ENCODE measurements around the gene MSMP. TPM values are rescaled to one million over a fixed set of nuclear protein-coding genes. Genes with fewer than 3 reads are reported as not detected.

The MSMP gene
- polyA plus RNA-seq, 10 donors, result 1.3 to 1.6 (median 1.4) TPM; not detected in 7

Other genes with a start within 250 kb of the MSMP start
- 10 to 100 TPM; 30.3 to 41.7 (median 33.7) TPM for gene TESK1, start 149.0 kb downstream of the MSMP start, polyA plus RNA-seq (ENCODE audit: insufficient read length in 10 of 10)
- 1 to 10 TPM; 1.1 to 3.1 (median 1.7) TPM for gene CD72, start 135.9 kb downstream of the MSMP start, polyA plus RNA-seq (ENCODE audit: insufficient read length in 10 of 10)
- gene SIT1, start 103.3 kb downstream of the MSMP start, polyA plus RNA-seq (ENCODE audit: insufficient read length in 10 of 10), result 1 to 10 TPM in 1 of 10 donors, under 1 TPM in 5, not detected in 4; 0.15 to 2.5 (median 0.33) TPM
- 1 to 10 TPM in 1 of 10 donors, not detected in 9; 7.1 TPM for gene RMRP, start 96.3 kb downstream of the MSMP start, polyA plus RNA-seq (ENCODE audit: insufficient read length in 10 of 10)
- 10 to 100 TPM; 13.8 to 23.0 (median 17.6) TPM for gene CCDC107, start 96.0 kb downstream of the MSMP start, polyA plus RNA-seq (ENCODE audit: insufficient read length in 10 of 10)
- gene ARHGEF39, start 89.1 kb downstream of the MSMP start, polyA plus RNA-seq (ENCODE audit: insufficient read length in 10 of 10), result 1 to 10 TPM; 2.6 to 6.7 (median 5.2) TPM
- gene CA9, start 80.3 kb downstream of the MSMP start, polyA plus RNA-seq (ENCODE audit: insufficient read length in 10 of 10), result 1 to 10 TPM in 1 of 10 donors, under 1 TPM in 8, not detected in 1; 0.42 to 1.6 (median 0.82) TPM
- gene TPM2, start 64.4 kb downstream of the MSMP start, polyA plus RNA-seq (ENCODE audit: insufficient read length in 10 of 10), result 1,000 to 10,000 TPM; 4,673 to 8,611 (median 7,912) TPM
- 100 to 1,000 TPM in 6 of 10 donors, 10 to 100 TPM in 4; 96.0 to 136 (median 108) TPM for gene TLN1, start 22.1 kb downstream of the MSMP start, polyA plus RNA-seq (ENCODE audit: insufficient read length in 10 of 10)
- gene CREB3, start 21.6 kb downstream of the MSMP start, polyA plus RNA-seq (ENCODE audit: insufficient read length in 10 of 10), result 10 to 100 TPM; 20.9 to 29.3 (median 25.4) TPM
- 10 to 100 TPM; 41.8 to 88.0 (median 62.3) TPM for gene GBA2, start 5.0 kb downstream of the MSMP start, polyA plus RNA-seq (ENCODE audit: insufficient read length in 10 of 10)
- 10 to 100 TPM; 16.9 to 20.5 (median 19.3) TPM for gene RGP1, start 5.0 kb downstream of the MSMP start, polyA plus RNA-seq (ENCODE audit: insufficient read length in 10 of 10)
- gene NPR2, start 37.3 kb upstream of the MSMP start, polyA plus RNA-seq (ENCODE audit: insufficient read length in 10 of 10), result 10 to 100 TPM; 21.0 to 31.5 (median 25.8) TPM
- gene SPAG8, start 58.0 kb upstream of the MSMP start, polyA plus RNA-seq (ENCODE audit: insufficient read length in 10 of 10), result 1 to 10 TPM; 1.1 to 3.5 (median 1.8) TPM
- gene HINT2, start 60.8 kb upstream of the MSMP start, polyA plus RNA-seq (ENCODE audit: insufficient read length in 10 of 10), result 10 to 100 TPM; 23.9 to 33.1 (median 30.3) TPM
- under 1 TPM in 8 of 10 donors, not detected in 2; 0.08 to 0.52 (median 0.21) TPM for gene FAM221B, start 74.5 kb upstream of the MSMP start, polyA plus RNA-seq (ENCODE audit: insufficient read length in 10 of 10)
- 10 to 100 TPM; 14.0 to 21.2 (median 18.4) TPM for gene TMEM8B, start 75.0 kb upstream of the MSMP start, polyA plus RNA-seq (ENCODE audit: insufficient read length in 10 of 10)
- gene OR13J1, start 116.1 kb upstream of the MSMP start, polyA plus RNA-seq (ENCODE audit: insufficient read length in 10 of 10), result under 1 TPM in 1 of 10 donors, not detected in 9; 0.12 TPM
- 1 to 10 TPM in 8 of 10 donors, under 1 TPM in 2; 0.74 to 2.6 (median 1.7) TPM for gene HRCT1, start 151.9 kb upstream of the MSMP start, polyA plus RNA-seq (ENCODE audit: insufficient read length in 10 of 10)
- gene SPAAR, start 155.2 kb upstream of the MSMP start, polyA plus RNA-seq (ENCODE audit: insufficient read length in 10 of 10), result 1 to 10 TPM; 1.0 to 2.9 (median 1.7) TPM
- gene OR2S2, start 203.9 kb upstream of the MSMP start, polyA plus RNA-seq (ENCODE audit: insufficient read length in 10 of 10), result under 1 TPM in 3 of 10 donors, not detected in 7; 0.24 to 0.31 (median 0.27) TPM